COR-L47 (cell line): ENCODE results near the gene JAZF1.
"Not testable (repeated sequence)": the region's sequence is repeated elsewhere in the genome, so short reads cannot be mapped to it uniquely, and the experiment has no call there.

Experiments
- DNase-seq: peaks from one replicate; lab custom pipeline; 2025; lab: John Stamatoyannopoulos, UW

JAZF1 gene

GRCh38 chr7:27911920-27912319 is 268.7 kb downstream of the JAZF1 start:
- no peak for DNase-seq

- no peak for DNase-seq
Measured at GRCh38 chr7:27910326-27910725, 270.3 kb downstream of the JAZF1 start.

- no peak for DNase-seq
Measured at GRCh38 chr7:27908534-27909165, 271.9 kb downstream of the JAZF1 start.

- no peak for DNase-seq
Measured at GRCh38 chr7:27906385-27907091, 274.1 kb downstream of the JAZF1 start.

GRCh38 chr7:27905951-27906350 is 274.6 kb downstream of the JAZF1 start:
- DNase-seq = no peak

- no peak for DNase-seq
Measured at GRCh38 chr7:27901028-27901760, 279.4 kb downstream of the JAZF1 start.

- no peak for DNase-seq
Measured at GRCh38 chr7:27900006-27900405, 280.6 kb downstream of the JAZF1 start.

GRCh38 chr7:27899601-27900000 is 281.0 kb downstream of the JAZF1 start:
- no peak for DNase-seq

GRCh38 chr7:27897441-27897847 is 283.2 kb downstream of the JAZF1 start:
- DNase-seq = no peak

GRCh38 chr7:27897001-27897400 is 283.6 kb downstream of the JAZF1 start:
- no peak for DNase-seq

- no peak for DNase-seq
Measured at GRCh38 chr7:27895551-27895950, 285.0 kb downstream of the JAZF1 start.

- DNase-seq = no peak
Measured at GRCh38 chr7:27890205-27890849, 290.3 kb downstream of the JAZF1 start.

GRCh38 chr7:27889800-27890199 is 290.8 kb downstream of the JAZF1 start:
- DNase-seq = no peak

GRCh38 chr7:27888736-27889135 is 291.9 kb downstream of the JAZF1 start:
- DNase-seq = no peak

- not testable (repeated sequence) for DNase-seq
Measured at GRCh38 chr7:27886710-27887109, 293.9 kb downstream of the JAZF1 start.

- no peak for DNase-seq
Measured at GRCh38 chr7:27885652-27886051, 294.9 kb downstream of the JAZF1 start.

GRCh38 chr7:27883696-27884095 is 296.9 kb downstream of the JAZF1 start:
- DNase-seq = no peak

GRCh38 chr7:27876756-27877155 is 303.8 kb downstream of the JAZF1 start:
- no peak for DNase-seq

GRCh38 chr7:27875832-27876231 is 304.8 kb downstream of the JAZF1 start:
- DNase-seq = no peak

GRCh38 chr7:27875061-27875460 is 305.5 kb downstream of the JAZF1 start:
- DNase-seq = no peak

- DNase-seq = no peak
Measured at GRCh38 chr7:27873981-27874957, 306.3 kb downstream of the JAZF1 start.
